Stimulated activated CD4-positive, alpha-beta T cell treated with anti-CD3 and anti-CD28 coated beads, Interleukin-4, amount 100 ng/mL, for 24 hours (primary cell): ENCODE data around the gene E2F8.

Experiments used
- DNase-seq: peaks from one replicate; pipeline ENCODE4 v3.0.0-alpha.2; 2020

The E2F8 gene

DNA sequence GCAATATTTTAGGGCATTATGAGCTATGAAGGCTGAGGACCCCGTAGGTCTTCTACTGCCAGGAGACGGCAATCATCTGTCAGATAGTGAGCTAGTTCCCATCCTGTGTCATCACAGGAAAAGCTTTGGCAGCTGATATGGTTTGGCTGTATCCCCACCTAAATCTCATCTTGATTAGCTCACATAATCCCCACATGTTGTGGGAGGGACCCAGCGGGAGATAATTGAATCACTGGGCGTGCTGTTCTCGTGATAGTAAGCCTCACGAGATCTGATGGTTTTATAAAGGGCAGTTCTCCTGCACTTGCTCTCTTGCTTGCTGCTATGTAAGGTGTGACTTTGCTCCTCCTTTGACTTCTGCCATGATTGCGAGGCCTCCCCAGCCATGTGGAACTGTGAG, 57.1 kb downstream of the E2F8 start:
- no peak for DNase-seq

GRCh38 chr11:19181531-19182261, 59.0 kb downstream of the E2F8 start:
- DNase-seq, result no peak

DNA sequence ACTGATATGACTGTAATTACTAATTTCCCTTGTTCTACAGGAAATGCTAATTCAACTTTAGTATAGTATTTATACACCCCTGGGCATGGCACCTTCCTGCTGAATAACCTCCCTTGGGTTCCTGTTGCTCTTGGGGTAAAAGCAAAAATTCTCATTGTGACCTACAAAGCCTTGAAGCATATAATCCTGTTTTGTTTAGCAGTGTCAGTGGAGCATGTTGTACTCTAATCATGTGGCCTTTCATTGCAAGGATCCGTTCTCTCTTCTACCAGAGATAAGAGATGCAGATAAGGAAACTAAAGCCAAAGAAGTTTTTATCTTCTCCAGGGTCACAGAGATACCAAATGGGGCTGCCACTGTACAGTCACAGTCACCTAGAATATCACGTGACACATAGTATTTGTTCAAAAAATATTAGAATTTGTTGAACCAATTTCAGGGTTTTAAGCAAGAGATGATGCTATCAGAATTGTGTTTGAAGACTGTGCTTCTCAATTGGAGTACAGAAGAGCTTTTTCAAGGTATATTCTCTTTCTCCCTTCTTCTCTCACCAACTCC, 64.0 kb downstream of the E2F8 start:
- DNase-seq, result no peak
